Astrocyte of the spinal cord (primary cell): ENCODE data around the gene BABAM2.
"Not testable (repeated sequence)": the region's sequence is repeated elsewhere in the genome, so short reads cannot be mapped to it uniquely, and the experiment has no call there.

Experiments
- DNase-seq: peaks from one replicate; pipeline ENCODE4 v3.0.0; 2011; ENCODE audit warnings: low read depth, low spot score
- H3K4me3 ChIP-seq: 2 replicates; pipeline ENCODE4 v1.5.1; 2011; ENCODE audit warnings: low read depth, mild to moderate bottlenecking, low read length, moderate library complexity
- CTCF ChIP-seq: IDR thresholded peaks from 2 replicates; pipeline ENCODE4 v1.5.1; 2012; ENCODE audit warnings: low read depth, mild to moderate bottlenecking, low read length, inconsistent platforms
- in situ Hi-C: cut with HindIII; loops from 2 replicates; pipeline ENCODE4 v1.10.0; 2017; ENCODE audit warnings: low sequenced_read_pairs

The BABAM2 gene

GRCh38 chr2:27996156-27996922 is 105.8 kb downstream of the BABAM2 start:
- in situ Hi-C loops: no loop called here
- no peak for TF ChIP-seq CTCF

GRCh38 chr2:28000287-28000686 is 109.8 kb downstream of the BABAM2 start:
- H3K4me3 ChIP-seq: no peak overlapping the region
- TF ChIP-seq CTCF: no peak
- in situ Hi-C loops: no loop called here
- no peak for DNase-seq

More at GRCh38 chr2:27996156-27996922, 105.8 kb downstream of the BABAM2 start:
- no peak overlapping the region for H3K4me3 ChIP-seq
- DNase-seq: no peak

GRCh38 chr2:28002181-28002580 is 111.7 kb downstream of the BABAM2 start:
- no peak for DNase-seq
- TF ChIP-seq CTCF: no peak
- in situ Hi-C loops: no loop called here
- H3K4me3 ChIP-seq: no peak overlapping the region

- no peak overlapping the region for H3K4me3 ChIP-seq
- peak; percentile 94 for DNase-seq
- in situ Hi-C loops: no loop called here
- TF ChIP-seq CTCF: no peak
These were observed 113.6 kb downstream of the BABAM2 start for GRCh38 chr2:28004086-28004485.

GRCh38 chr2:28009732-28010131 is 119.2 kb downstream of the BABAM2 start:
- no peak for TF ChIP-seq CTCF
- in situ Hi-C loops: no loop called here
- DNase-seq: peak; percentile 12
- no peak overlapping the region for H3K4me3 ChIP-seq

- no peak for TF ChIP-seq CTCF
- DNase-seq: no peak
- H3K4me3 ChIP-seq: no peak overlapping the region
- in situ Hi-C loops: no loop called here
These were observed 120.8 kb downstream of the BABAM2 start for GRCh38 chr2:28011322-28011737.

- in situ Hi-C loops: not testable (repeated sequence)
These were observed 127.9 kb downstream of the BABAM2 start for GRCh38 chr2:28018474-28018873.

GRCh38 chr2:28019521-28019920 is 129.0 kb downstream of the BABAM2 start:
- H3K4me3 ChIP-seq, DNase-seq, in situ Hi-C loops: not testable (repeated sequence)

More at GRCh38 chr2:28018474-28018873, 127.9 kb downstream of the BABAM2 start:
- DNase-seq, H3K4me3 ChIP-seq: not testable (repeated sequence)
